Thyroid gland (tissue), 4 donors: Measurements from ENCODE around the gene SPG21. TPM values are rescaled to one million over a fixed set of nuclear protein-coding genes. Genes with fewer than 3 reads are reported as not detected.

Source experiments
- DNase-seq, 2 donors: peaks; one replicate each; pipeline ENCODE4 v3.0.0-alpha.2; 2019
- H3K27ac ChIP-seq, 3 donors: fragments of 200-600 bp; sonication (generic); 1 replicate in 2 of 3; 2 replicates in 1 of 3; pipeline ENCODE4 v1.5.1; 2016 to 2019; ENCODE audit warnings: mild to moderate bottlenecking in 1 of 3, moderate library complexity in 1 of 3
- H3K27me3 ChIP-seq: fragments of 200-600 bp; sonication (generic); one replicate; pipeline ENCODE4 v1.5.1; 2019
- H3K36me3 ChIP-seq, 2 donors: fragments of 200-600 bp; sonication (generic); one replicate each; pipeline ENCODE4 v1.5.1; 2016 to 2019
- H3K4me1 ChIP-seq, 2 donors: fragments of 200-600 bp; sonication (generic); one replicate each; pipeline ENCODE4 v1.5.1; 2017 to 2019
- H3K4me3 ChIP-seq, 3 donors: fragments of 200-600 bp; sonication (generic); replicated peaks in 1 of 3; 1 replicate in 2 of 3; 2 replicates in 1 of 3; pipeline ENCODE4 v1.5.1; 2016; ENCODE audit warnings: mild to moderate bottlenecking in 1 of 3
- H3K9me3 ChIP-seq: fragments of 200-600 bp; sonication (generic); one replicate; pipeline ENCODE4 v1.5.1; 2017
- CTCF ChIP-seq, 6 experiments: fragments of 200-600 bp in 3 of 6; fragments of 450-650 bp in 3 of 6; sonication (generic) in 3 of 6; IDR thresholded peaks; one replicate each; pipeline ENCODE4 v1.5.1; 2016 to 2019; ENCODE audit warnings: antibody characterized with exemption in 6 of 6, mild to moderate bottlenecking in 2 of 6, inconsistent platforms in 1 of 6, moderate library complexity in 1 of 6
- POLR2A ChIP-seq, 2 donors: fragments of 450-650 bp; IDR thresholded peaks; one replicate each; pipeline ENCODE4 v1.6.1; 2017; ENCODE audit warnings: antibody characterized with exemption in 2 of 2, mild to moderate bottlenecking in 2 of 2, moderate library complexity in 1 of 2
- WGBS, 2 donors: methylation state at CpG; one replicate each; pipeline ENCODE4 v1.1.5; 2017; 5-methylcytosine and 5-hydroxymethylcytosine counted together
- intact Hi-C: fragments of 100-400 bp; cut with DNase I; formaldehyde crosslinking; loops from one replicate; pipeline ENCODE4 v1.15.1; 2023
- total RNA-seq, 4 donors: library from RNA; depleted of rRNA; stranded (reverse); fragments of >200 nt; gene quantifications; one replicate each; pipeline ENCODE4 v1.2.3, GENCODE V29; 2016

SPG21 gene
- total RNA-seq, 4 donors from 2014 or later = 119 to 149 (median 122) TPM

GRCh38 chr15:64993290-64993689, 3.6 kb upstream of the SPG21 start:
- Histone ChIP-seq H3K4me3 (no peak overlapping the region), H3K27me3 (no peaks in the 10 kb centered on the region), H3K9me3 (no peaks in the 10 kb centered on the region), H3K36me3 (no peaks in the 10 kb centered on the region), H3K27ac (no peak overlapping the region), H3K4me1 (peaks cover 0 to 10% of the 10 kb centered on the region in 2 donors)
- intact Hi-C loops = no loop called here
- 57 to 61% methylated on average over 1 of the region's 1 CpG for WGBS, 2 donors
- no peak for TF ChIP-seq CTCF (IDR thresholded peaks at IDR 0.05)
- TF ChIP-seq POLR2A (IDR thresholded peaks at IDR 0.05) = no peak
- DNase-seq = no peak

GRCh38 chr15:64991536-64992135, 1.9 kb upstream of the SPG21 start:
- H3K4me1 ChIP-seq = peaks cover 0 to 18% of the 10 kb centered on the region in 2 donors
- intact Hi-C loops = no loop called here
- no peaks in the 10 kb centered on the region for H3K9me3 ChIP-seq
- H3K27me3 ChIP-seq = no peaks in the 10 kb centered on the region
- DNase-seq = no peak
- no peaks in the 10 kb centered on the region for H3K36me3 ChIP-seq
- TF ChIP-seq CTCF (IDR thresholded peaks at IDR 0.05) (no peak), POLR2A (IDR thresholded peaks at IDR 0.05) (no peak)
- no peak overlapping the region for H3K27ac ChIP-seq
- WGBS, 2 donors = 63 to 69% methylated on average over 2 of the region's 2 CpGs
- no peak overlapping the region for H3K4me3 ChIP-seq

GRCh38 chr15:64990168-64990470, 405 bp upstream of the SPG21 start:
- Histone ChIP-seq H3K4me1 (peaks cover 0 to 28% of the 10 kb centered on the region in 2 donors), H3K36me3 (no peaks in the 10 kb centered on the region), H3K9me3 (no peaks in the 10 kb centered on the region), H3K27me3 (no peaks in the 10 kb centered on the region), H3K4me3 (peak overlapping the region; percentile 70 to 100 (median 100)), H3K27ac (peak overlapping the region; percentile 56 to 90 (median 78))
- TF ChIP-seq POLR2A (IDR thresholded peaks at IDR 0.05) = no peak
- no peak for TF ChIP-seq CTCF (IDR thresholded peaks at IDR 0.05)
- 6 to 7% methylated on average over 9 of the region's 9 CpGs for WGBS, 2 donors
- intact Hi-C loops = no loop called here
- DNase-seq = no peak

GRCh38 chr15:64987136-64987535, 2.6 kb downstream of the SPG21 start:
- Histone ChIP-seq H3K27ac (no peak overlapping the region), H3K4me1 (peaks cover 0 to 36% of the 10 kb centered on the region in 2 donors), H3K9me3 (no peaks in the 10 kb centered on the region), H3K36me3 (no peaks in the 10 kb centered on the region), H3K27me3 (no peaks in the 10 kb centered on the region), H3K4me3 (no peak overlapping the region)
- TF ChIP-seq CTCF (IDR thresholded peaks at IDR 0.05) (no peak), POLR2A (IDR thresholded peaks at IDR 0.05) (no peak)
- no peak for DNase-seq
- 74 to 75% methylated on average over 3 of the region's 3 CpGs for WGBS, 2 donors
- intact Hi-C loops = loop anchor here (10.0 kb wide), 1 partner anchor 142 kb away; the partner anchor contains the start of gene PLEKHO2

GRCh38 chr15:64985366-64986033, 4.2 kb downstream of the SPG21 start:
- peak overlapping the region; percentile 8 to 51 (median 49) for H3K27ac ChIP-seq
- TF ChIP-seq CTCF (IDR thresholded peaks at IDR 0.05) (no peak), POLR2A (IDR thresholded peaks at IDR 0.05) (no peak)
- no peaks in the 10 kb centered on the region for H3K27me3 ChIP-seq
- intact Hi-C loops = loop anchor here (10.0 kb wide), 1 partner anchor 141 kb away; the partner anchor contains the start of gene PLEKHO2
- 62 to 69% methylated on average over 9 of the region's 9 CpGs for WGBS, 2 donors
- H3K4me1 ChIP-seq = peaks cover 0 to 36% of the 10 kb centered on the region in 2 donors
- no peaks in the 10 kb centered on the region for H3K36me3 ChIP-seq
- no peak overlapping the region for H3K4me3 ChIP-seq
- H3K9me3 ChIP-seq = no peaks in the 10 kb centered on the region
- DNase-seq = no peak
